Nephron progenitor cell (in vitro differentiated cells): ENCODE data around the gene SHROOM3.

ENCODE experiments used
- DNase-seq: peaks from one replicate; pipeline ENCODE4 v3.0.0; 2021
- H3K27ac Mint-ChIP-seq: 2 replicates; pipeline ENCODE4 v1.8.0; 2021; ENCODE audit warnings: mild to moderate bottlenecking, moderate library complexity, mixed read lengths
- H3K27me3 Mint-ChIP-seq: 2 replicates; pipeline ENCODE4 v1.8.0; 2021; ENCODE audit warnings: mild to moderate bottlenecking, low read depth, mixed read lengths; ENCODE audit not compliant: poor library complexity
- H3K36me3 Mint-ChIP-seq: 2 replicates; pipeline ENCODE4 v1.8.0; 2021; ENCODE audit warnings: low read depth, mixed read lengths
- H3K4me1 Mint-ChIP-seq: 2 replicates; pipeline ENCODE4 v1.8.0; 2021; ENCODE audit warnings: mixed read lengths
- H3K4me3 Mint-ChIP-seq: 2 replicates; pipeline ENCODE4 v1.8.0; 2021; ENCODE audit warnings: mild to moderate bottlenecking, moderate library complexity, mixed read lengths
- H3K9me3 Mint-ChIP-seq: 2 replicates; pipeline ENCODE4 v1.8.0; 2021; ENCODE audit warnings: mild to moderate bottlenecking, moderate library complexity, mixed read lengths
- CTCF ChIP-seq: fragments of 200-600 bp; sonication (generic); IDR thresholded peaks from 2 replicates; pipeline ENCODE4 v1.5.0; 2021; ENCODE audit warnings: antibody characterized with exemption

SHROOM3 gene

GRCh38 chr4:76623217-76624045 lies 188.4 kb downstream of the SHROOM3 start:
- H3K27ac Mint-ChIP-seq, result peak overlapping the region; percentile 73

GRCh38 chr4:76624241-76624681 lies 189.2 kb downstream of the SHROOM3 start:
- Mint-ChIP-seq H3K4me1 (peaks cover 60% of the 10 kb centered on the region), H3K27ac (peak overlapping the region; percentile 96)

More at GRCh38 chr4:76623217-76624045, 188.4 kb downstream of the SHROOM3 start:
- Mint-ChIP-seq H3K4me3 (peak overlapping the region; percentile 52), H3K36me3 (peaks cover 6% of the 10 kb centered on the region), H3K27me3 (no peaks in the 10 kb centered on the region), H3K9me3 (no peaks in the 10 kb centered on the region), H3K4me1 (peaks cover 60% of the 10 kb centered on the region)
- TF ChIP-seq CTCF, result no peak
- no peak for DNase-seq

GRCh38 chr4:76624931-76625715 lies 190.1 kb downstream of the SHROOM3 start:
- peak overlapping the region; percentile 4 for H3K4me3 Mint-ChIP-seq
- no peak for TF ChIP-seq CTCF
- H3K27me3 Mint-ChIP-seq, result no peaks in the 10 kb centered on the region
- peaks cover 16% of the 10 kb centered on the region for H3K36me3 Mint-ChIP-seq
- peaks cover 51% of the 10 kb centered on the region for H3K4me1 Mint-ChIP-seq
- peak overlapping the region; percentile 35 for H3K27ac Mint-ChIP-seq
- DNase-seq, result no peak
- H3K9me3 Mint-ChIP-seq, result no peaks in the 10 kb centered on the region

More at GRCh38 chr4:76624241-76624681, 189.2 kb downstream of the SHROOM3 start:
- Mint-ChIP-seq H3K36me3 (peaks cover 11% of the 10 kb centered on the region), H3K4me3 (peak overlapping the region; percentile 22), H3K9me3 (no peaks in the 10 kb centered on the region), H3K27me3 (no peaks in the 10 kb centered on the region)
- no peak for TF ChIP-seq CTCF
- DNase-seq, result no peak

GRCh38 chr4:76626686-76627465 lies 191.8 kb downstream of the SHROOM3 start:
- Mint-ChIP-seq H3K9me3 (peaks cover 3% of the 10 kb centered on the region), H3K4me1 (peaks cover 40% of the 10 kb centered on the region), H3K4me3 (no peak overlapping the region), H3K27me3 (peaks cover 2% of the 10 kb centered on the region), H3K36me3 (peaks cover 34% of the 10 kb centered on the region), H3K27ac (no peak overlapping the region)
- peak; percentile 16 for TF ChIP-seq CTCF
- DNase-seq, result no peak

- Mint-ChIP-seq H3K36me3 (peaks cover 47% of the 10 kb centered on the region), H3K4me1 (peaks cover 34% of the 10 kb centered on the region), H3K4me3 (no peak overlapping the region), H3K9me3 (peaks cover 10% of the 10 kb centered on the region), H3K27me3 (peaks cover 2% of the 10 kb centered on the region), H3K27ac (no peak overlapping the region)
- no peak for DNase-seq
- TF ChIP-seq CTCF, result no peak
Measured at GRCh38 chr4:76628251-76628650, 193.2 kb downstream of the SHROOM3 start.
